Psoas muscle (tissue), 8 donors: ENCODE measurements around the gene ACSS3. TPM values are rescaled to one million over a fixed set of nuclear protein-coding genes. Genes with fewer than 3 reads are reported as not detected.

Source experiments
- ATAC-seq, 4 donors: fragments of 200-7000 bp; cut with Tn5 transposase; one replicate each; pipeline ENCODE4 v1.9.1; 2020; ENCODE audit warnings: moderate library complexity in 3 of 4, mild to moderate bottlenecking in 2 of 4
- DNase-seq, 2 donors: peaks; one replicate each; pipeline ENCODE4 v3.0.0-alpha.2; 2020
- H3K27ac ChIP-seq: fragments of 200-600 bp; one replicate; pipeline ENCODE4 v1.8.0; 2022
- H3K27me3 ChIP-seq, 3 donors: fragments of 200-600 bp in 1 of 3; one replicate each; pipeline versions ENCODE4 v1.6.1 to v1.8.0; 2013 to 2022; ENCODE audit warnings: low read length in 2 of 3, mild to moderate bottlenecking in 2 of 3, moderate library complexity in 1 of 3; ENCODE audit not compliant: insufficient read depth in 3 of 3
- H3K36me3 ChIP-seq, 2 donors: fragments of 200-600 bp in 1 of 2; one replicate each; pipeline versions ENCODE4 v1.6.1 to v1.8.0; 2013 to 2022; ENCODE audit warnings: low read depth in 1 of 2, mild to moderate bottlenecking in 1 of 2, moderate library complexity in 1 of 2; ENCODE audit not compliant: insufficient read depth in 1 of 2
- H3K4me1 ChIP-seq: fragments of 200-600 bp; one replicate; pipeline ENCODE4 v1.8.0; 2022
- H3K4me3 ChIP-seq: fragments of 200-600 bp; one replicate; pipeline ENCODE4 v1.8.0; 2022; ENCODE audit warnings: mild to moderate bottlenecking
- H3K9me3 ChIP-seq: fragments of 200-600 bp; one replicate; pipeline ENCODE4 v1.8.0; 2022
- CTCF ChIP-seq: fragments of 200-600 bp; IDR thresholded peaks from one replicate; pipeline ENCODE4 v1.8.0; 2022; ENCODE audit warnings: antibody characterized with exemption
- WGBS, 3 donors: extraction: QIAGEN DNeasy Blood & Tissue Kit; methylation state at CpG; one replicate each; pipeline versions ENCODE4 v1.1.6 to v1.1.7; 2013; 5-methylcytosine and 5-hydroxymethylcytosine counted together
- intact Hi-C, 2 donors: fragments of 100-400 bp; cut with DNase I; formaldehyde crosslinking; loops; one replicate each; pipeline versions ENCODE4 v1.11.0 to v1.14.2; 2022
- polyA plus RNA-seq, 3 donors: library from polyadenylated mRNA; stranded (reverse); fragments of 200-250 nt; gene quantifications; one replicate each; pipeline ENCODE4 v1.2.3, GENCODE V29; 2013
- total RNA-seq, 4 donors: library from RNA; stranded (reverse); fragmentation: NEBNext Ultra II Directional in 2 of 4; extraction: Animal tissue kit (Norgen Biotek cat#: 25700) in 2 of 4; gene quantifications; one replicate each; pipeline versions ENCODE4 v1.2.1 to v1.2.4, GENCODE V29; 2021 to 2023
- donor health status: healthy with polysubstance abuse.
- donor health status: DM: no; HTN: no; CAD: no; lungs with moderate emphysema.
- donor health status: Bipolar disorder and iron deficiency.
- donor health status: healthy.
- donor health status: DM: yes; HTN: yes; CAD: no.
- donor health status: DM: no; HTN: no; CAD: no.
- donor health status: DM: no; HTN: no; CAD: no.
- donor health status: DM: yes; HTN: yes; CAD: no.

Gene ACSS3
- total and polyA plus RNA-seq, 7 donors, result 1.3 to 21.9 (median 7.1) TPM

DNA sequence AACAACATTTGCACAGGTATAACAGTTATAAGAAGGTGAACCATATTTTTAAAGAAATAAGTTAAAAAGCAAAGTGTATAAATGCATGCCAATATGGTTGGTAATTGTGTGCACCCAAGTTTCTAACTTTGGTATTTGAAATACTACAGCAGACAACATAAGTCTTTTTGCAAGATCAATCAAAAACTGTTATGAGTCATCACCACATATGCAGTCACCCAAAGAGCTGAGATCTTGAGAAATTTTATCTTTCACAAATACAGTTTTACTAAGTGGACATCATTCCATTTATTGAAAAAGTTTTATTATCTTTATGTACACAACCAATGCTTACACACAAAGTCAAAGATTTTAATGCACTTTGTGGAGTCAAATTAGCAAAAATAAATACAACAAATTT is 7.0 kb upstream of the ACSS3 start:
- Histone ChIP-seq H3K4me1 (no peaks in the 10 kb centered on the region), H3K36me3 (no peaks in the 10 kb centered on the region), H3K9me3 (no peaks in the 10 kb centered on the region), H3K27me3 (no peaks in the 10 kb centered on the region), H3K27ac (no peak overlapping the region), H3K4me3 (no peak overlapping the region)
- DNase-seq (no peak), ATAC-seq (no peak)
- no peak for TF ChIP-seq CTCF
- intact Hi-C loops, result no loop called here

- Histone ChIP-seq H3K27me3 (no peaks in the 10 kb centered on the region), H3K36me3 (no peaks in the 10 kb centered on the region), H3K9me3 (no peaks in the 10 kb centered on the region), H3K4me3 (no peak overlapping the region), H3K27ac (no peak overlapping the region), H3K4me1 (no peaks in the 10 kb centered on the region)
- no peak for TF ChIP-seq CTCF
- ATAC-seq, result no peak
- DNase-seq, result no peak
- WGBS, 3 donors, result 65 to 85% (median 75%) methylated on average over 3 of the region's 3 CpGs
- intact Hi-C loops, result no loop called here
Observed at GRCh38 chr12:81075539-81075938, 2.3 kb upstream of the ACSS3 start.

DNA sequence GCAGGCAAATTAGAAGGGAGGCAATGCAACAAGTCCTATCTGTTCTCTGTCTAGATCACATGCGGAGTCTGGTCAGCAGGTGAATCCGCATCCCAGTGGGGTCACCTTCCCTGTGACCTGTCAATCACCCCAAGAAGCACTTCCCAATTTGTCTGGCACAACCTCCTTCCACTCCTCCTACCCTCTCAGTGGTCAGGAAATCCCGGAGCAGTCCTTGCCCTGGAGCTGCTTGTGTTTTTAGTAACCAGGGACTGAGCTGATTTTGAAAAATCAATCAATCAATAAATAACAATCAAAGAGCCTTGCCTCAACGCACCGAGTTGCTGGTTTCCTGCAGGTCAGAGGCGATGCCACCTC is 572 bp upstream of the ACSS3 start:
- intact Hi-C loops, result no loop called here
- H3K9me3 ChIP-seq, result no peaks in the 10 kb centered on the region
- 5 to 17% (median 8%) methylated on average over 6 of the region's 6 CpGs for WGBS, 3 donors
- TF ChIP-seq CTCF, result no peak
- H3K27me3 ChIP-seq, result no peaks in the 10 kb centered on the region
- peaks cover 6% of the 10 kb centered on the region for H3K4me1 ChIP-seq
- peak overlapping the region; percentile 94 for H3K27ac ChIP-seq
- ATAC-seq (peak; percentile 53 to 80 (median 67)), DNase-seq (peak; percentile 36 to 53)
- H3K36me3 ChIP-seq, result no peaks in the 10 kb centered on the region
- H3K4me3 ChIP-seq, result peak overlapping the region; percentile 86

DNA sequence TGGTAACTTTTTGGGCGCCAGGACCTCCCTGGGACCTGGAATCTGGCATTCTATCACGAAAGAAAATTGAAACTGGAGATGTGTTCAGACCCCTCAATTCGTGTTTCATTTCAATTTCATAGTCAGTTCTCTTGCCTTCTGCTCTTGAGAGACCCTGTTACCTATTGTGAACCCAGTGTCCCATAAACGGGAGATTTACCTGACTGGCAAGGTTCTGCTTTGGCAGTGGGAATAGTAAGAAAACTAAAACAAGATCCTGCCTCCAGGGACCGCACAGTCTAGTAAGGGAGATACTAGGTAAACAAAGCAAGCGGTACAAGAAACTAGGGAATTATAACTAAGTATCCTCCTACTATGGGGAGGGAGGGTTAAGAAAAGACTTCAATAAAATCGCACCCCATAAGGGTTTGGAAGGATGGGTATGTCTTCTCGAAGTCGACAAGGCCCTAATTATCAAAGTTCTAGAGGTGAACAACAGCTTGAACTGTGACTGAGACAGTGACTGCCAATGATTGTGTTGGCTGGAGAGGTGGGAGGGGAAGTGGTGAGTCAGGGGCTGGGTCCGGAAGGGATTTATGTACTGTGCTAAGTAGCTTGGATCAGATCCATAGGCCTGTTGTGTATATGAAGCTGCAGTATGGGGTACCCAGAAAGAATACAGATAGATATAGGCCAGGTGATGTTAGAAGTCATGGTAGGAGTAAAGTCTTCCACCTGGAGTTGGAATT is 754 bp downstream of the ACSS3 start:
- DNase-seq (peak in 1 of 2 donors; percentile 41), ATAC-seq (peak; percentile 73 to 78 (median 76))
- no peak for TF ChIP-seq CTCF
- H3K4me1 ChIP-seq, result peaks cover 6% of the 10 kb centered on the region
- no peaks in the 10 kb centered on the region for H3K27me3 ChIP-seq
- no peaks in the 10 kb centered on the region for H3K9me3 ChIP-seq
- peak overlapping the region; percentile 86 for H3K4me3 ChIP-seq
- peak overlapping the region; percentile 94 for H3K27ac ChIP-seq
- intact Hi-C loops, result no loop called here
- no peaks in the 10 kb centered on the region for H3K36me3 ChIP-seq
- 7 to 18% (median 8%) methylated on average over 10 of the region's 10 CpGs for WGBS, 3 donors
